Brain microvascular endothelial cell (primary cell): Measurements from ENCODE around the gene HECTD3.

Source experiments
- DNase-seq: peaks from one replicate; pipeline ENCODE4 v3.0.0-alpha.2; 2020
- H3K27ac ChIP-seq: fragments of 250-450 bp; sonication (Bioruptor Pico); 2 replicates; pipeline ENCODE4 v1.5.1; 2020; ENCODE audit warnings: mild to moderate bottlenecking, moderate library complexity
- H3K27me3 ChIP-seq: fragments of 250-450 bp; sonication (Bioruptor Pico); replicated peaks from 2 replicates; pipeline ENCODE4 v1.5.1; 2020; ENCODE audit warnings: mild to moderate bottlenecking
- H3K36me3 ChIP-seq: fragments of 250-450 bp; sonication (Bioruptor Pico); replicated peaks from 2 replicates; pipeline ENCODE4 v1.5.1; 2020; ENCODE audit warnings: mild to moderate bottlenecking
- H3K4me3 ChIP-seq: 2 replicates; pipeline ENCODE4 v1.5.1; 2011; ENCODE audit warnings: low read depth, mild to moderate bottlenecking, control low read depth, low read length, moderate library complexity
- CTCF ChIP-seq: IDR thresholded peaks from 2 replicates; pipeline ENCODE4 v1.5.1; 2011; ENCODE audit warnings: low read depth, mild to moderate bottlenecking, moderate library complexity, low read length, control low read depth, inconsistent platforms; ENCODE audit errors: missing control alignments
- in situ Hi-C: cut with HindIII; loops from 2 replicates; pipeline ENCODE4 v1.10.0; 2017; ENCODE audit warnings: low sequenced_read_pairs, low pct_ligation_motif_present

The HECTD3 gene

GRCh38 chr1:45012639-45013278 is 1.6 kb upstream of the HECTD3 start:
- H3K4me3 ChIP-seq = peak overlapping the region; percentile 61
- no peaks in the 10 kb centered on the region for H3K27me3 ChIP-seq
- no peak for TF ChIP-seq CTCF
- peak; percentile 34 for DNase-seq
- H3K36me3 ChIP-seq = peaks cover 40% of the 10 kb centered on the region
- peak overlapping the region; percentile 38 for H3K27ac ChIP-seq
- in situ Hi-C loops = loop anchor here (25.0 kb wide), 1 partner anchor 300 kb away; no protein-coding TSS in a partner anchor

GRCh38 chr1:45011837-45012638 is 914 bp upstream of the HECTD3 start, which contains the start of gene UROD:
Gene UROD (plus strand): TSS chr1:45012254. CDS start chr1:45012266, 12 bp downstream.
- peak within 1 kb of the TSS; percentile 87 for H3K4me3 ChIP-seq
- H3K36me3 ChIP-seq = peaks cover 47% of the 10 kb centered on the region
- peak within 1 kb of the TSS; percentile 60 for H3K27ac ChIP-seq
- in situ Hi-C loops = loop anchor here (25.0 kb wide), 1 partner anchor 300 kb away; no protein-coding TSS in a partner anchor
- H3K27me3 ChIP-seq = no peaks in the 10 kb centered on the region
- TF ChIP-seq CTCF = no peak
- peak; percentile 97 for DNase-seq

GRCh38 chr1:45009956-45010854 is 919 bp downstream of the HECTD3 start:
- no peaks in the 10 kb centered on the region for H3K27me3 ChIP-seq
- peaks cover 57% of the 10 kb centered on the region for H3K36me3 ChIP-seq
- in situ Hi-C loops = loop anchor here (25.0 kb wide), 1 partner anchor 302 kb away; no protein-coding TSS in a partner anchor
- H3K27ac ChIP-seq = no peak overlapping the region
- no peak for TF ChIP-seq CTCF
- no peak for DNase-seq
- H3K4me3 ChIP-seq = peak overlapping the region; percentile 87

- in situ Hi-C loops = loop anchor here (25.0 kb wide), 1 partner anchor 303 kb away; no protein-coding TSS in a partner anchor
- Histone ChIP-seq H3K4me3 (peak overlapping the region; percentile 5), H3K27ac (no peak overlapping the region), H3K27me3 (no peaks in the 10 kb centered on the region), H3K36me3 (peaks cover 60% of the 10 kb centered on the region)
- DNase-seq = no peak
- no peak for TF ChIP-seq CTCF
Observed at GRCh38 chr1:45009296-45009865, 1.7 kb downstream of the HECTD3 start.

- Histone ChIP-seq H3K4me3 (no peak overlapping the region), H3K36me3 (peaks cover 59% of the 10 kb centered on the region), H3K27ac (no peak overlapping the region), H3K27me3 (no peaks in the 10 kb centered on the region)
- in situ Hi-C loops = loop anchor here (25.0 kb wide), 1 partner anchor 304 kb away; no protein-coding TSS in a partner anchor
- DNase-seq = no peak
- no peak for TF ChIP-seq CTCF
Observed at GRCh38 chr1:45008516-45008915, 2.6 kb downstream of the HECTD3 start.
